ENCODE data around the gene ULBP2. TPM values are rescaled to one million over a fixed set of nuclear protein-coding genes. Genes with fewer than 3 reads are reported as not detected.
A peak's percentile ranks its signal among the peaks of the same experiment; 100 is the strongest.
"Not testable (repeated sequence)": the region's sequence is repeated elsewhere in the genome, so short reads cannot be mapped to it uniquely, and the experiment has no call there.

ULBP2 gene
- total RNA-seq, 2 donors from 2014 or later: 0.43 to 0.51 TPM

DNA sequence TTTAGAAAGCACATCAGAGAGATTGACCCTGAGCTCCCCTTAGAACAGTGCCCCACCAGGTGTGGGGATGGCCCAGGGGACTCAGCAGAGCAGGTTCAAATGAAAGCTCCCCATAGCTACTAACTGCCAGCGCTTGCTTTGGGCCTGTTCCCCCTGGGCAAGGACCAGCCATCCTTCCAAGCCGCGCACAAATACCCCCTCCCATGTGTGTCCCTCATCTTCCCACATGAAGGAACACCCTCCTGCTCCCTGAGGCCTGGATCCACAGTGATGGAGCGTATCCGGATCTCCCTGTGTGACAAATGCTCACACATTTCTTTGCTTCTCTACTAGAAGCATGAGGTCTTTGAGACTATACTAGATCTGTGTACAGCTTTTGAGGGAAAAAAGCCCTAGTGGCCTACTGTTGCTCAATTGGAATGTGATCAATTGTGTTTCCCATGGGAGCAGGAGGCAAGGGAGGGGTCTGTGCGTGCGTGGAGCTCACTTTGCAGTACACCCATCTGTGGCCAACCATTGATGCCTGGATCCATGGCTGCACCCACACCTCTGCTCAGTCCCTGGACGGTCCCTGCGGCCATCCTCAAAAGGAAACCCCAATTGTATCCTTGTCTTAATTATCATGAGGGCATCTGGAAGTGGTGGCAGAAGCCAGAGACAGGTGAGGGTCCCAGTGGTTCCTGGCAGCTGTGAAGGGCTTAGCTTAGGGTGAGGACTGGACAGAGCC, 17.4 kb upstream of the ULBP2 start:
- DNase-seq (ENCODE audit: low spot score): no peak

DNA sequence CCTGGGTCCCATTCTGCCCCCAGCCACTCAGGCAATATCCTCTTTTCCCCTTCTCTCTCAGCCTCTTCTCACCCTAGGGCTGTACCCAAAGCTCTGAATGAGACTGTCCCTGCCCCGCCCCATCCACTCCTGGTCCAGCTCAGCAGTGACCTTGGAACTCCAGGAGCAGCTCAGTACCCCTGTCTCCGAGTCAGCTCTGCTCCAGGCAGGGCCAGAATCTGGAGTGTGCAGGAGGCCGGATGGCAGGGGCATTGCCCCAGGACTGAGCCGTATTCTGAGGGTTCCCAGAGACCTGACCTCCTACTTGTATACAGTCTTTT, 16.9 kb upstream of the ULBP2 start:
- no peak for DNase-seq (ENCODE audit: low spot score)
- intact Hi-C loops (cut with DNase I): loop anchor here in 1 of 2 donors (2.0 kb wide), 1 partner anchor 88 kb away; no protein-coding TSS in a partner anchor

More for the DNA sequence above, 17.4 kb upstream of the ULBP2 start:
- intact Hi-C loops (cut with DNase I): loop anchor here in 1 of 2 donors (2.0 kb wide), 1 partner anchor 88 kb away; no protein-coding TSS in a partner anchor

- DNase-seq (ENCODE audit: low spot score): peak; percentile 82
- intact Hi-C loops (cut with DNase I): loop anchor here in 1 of 2 donors (2.0 kb wide), 1 partner anchor 89 kb away; no protein-coding TSS in a partner anchor
These were observed 16.4 kb upstream of the ULBP2 start for GRCh38 chr6:149925253-149925973.

- intact Hi-C loops (cut with DNase I): loop anchor here (2.0 kb wide), 2 partner anchors 89 to 91 kb away; no protein-coding TSS in a partner anchor
- DNase-seq (ENCODE audit: low spot score): peak; percentile 94
These were observed 15.6 kb upstream of the ULBP2 start for GRCh38 chr6:149925974-149926777.

GRCh38 chr6:149927025-149927424, 14.8 kb upstream of the ULBP2 start:
- not testable (repeated sequence) for DNase-seq (ENCODE audit: low spot score)
- intact Hi-C loops (cut with DNase I): loop anchor here in 1 of 2 donors (2.0 kb wide), 1 partner anchor 92 kb away; no protein-coding TSS in a partner anchor

DNA sequence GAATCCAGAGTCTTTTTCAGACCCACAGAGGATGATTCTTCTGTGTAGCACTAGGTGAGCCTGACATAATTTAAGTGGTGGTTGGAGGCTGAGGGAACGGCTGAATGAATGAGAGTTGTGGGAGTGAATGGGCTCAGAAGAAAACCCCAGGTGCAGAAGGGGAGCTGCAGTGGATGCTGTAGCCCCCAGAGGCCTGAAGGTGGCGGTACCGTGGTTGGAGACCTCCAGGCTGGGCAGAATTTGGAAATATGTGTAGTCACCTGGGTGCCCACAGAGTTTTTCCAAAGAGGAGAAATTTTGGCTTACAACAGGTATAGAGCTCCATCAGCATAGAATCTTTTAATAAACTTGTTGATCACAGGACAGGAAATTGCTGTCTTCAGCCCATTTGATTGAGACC, 12.4 kb upstream of the ULBP2 start:
- intact Hi-C loops (cut with DNase I): no loop called here
- DNase-seq (ENCODE audit: low spot score): peak; percentile 32

GRCh38 chr6:149931501-149931900, 10.3 kb upstream of the ULBP2 start:
- intact Hi-C loops (cut with DNase I): no loop called here
- peak; percentile 62 for DNase-seq (ENCODE audit: low spot score)

DNA sequence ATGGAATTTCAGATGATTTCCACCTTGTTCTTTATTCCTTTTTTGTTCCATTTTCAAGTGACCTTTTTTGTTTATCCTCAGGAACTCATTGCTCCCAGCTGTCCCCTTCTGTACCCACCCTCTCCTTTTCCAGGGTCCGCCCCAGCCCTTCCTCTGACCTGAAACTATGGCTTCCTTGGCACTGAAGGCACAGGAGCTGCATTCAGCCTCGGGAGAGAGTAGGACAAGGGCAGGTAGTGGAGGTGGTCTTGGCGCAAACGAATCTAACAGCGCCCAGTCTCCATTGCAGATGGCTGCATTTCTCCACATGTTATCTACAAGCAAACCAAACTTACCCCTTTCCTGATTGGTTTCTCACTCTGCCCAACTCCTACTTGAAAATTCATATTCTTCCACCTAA, 8.8 kb upstream of the ULBP2 start:
- DNase-seq (ENCODE audit: low spot score): peak; percentile 52
- intact Hi-C loops (cut with DNase I): loop anchor here in 1 of 2 donors (2.0 kb wide), 1 partner anchor 84 kb away; no protein-coding TSS in a partner anchor

DNA sequence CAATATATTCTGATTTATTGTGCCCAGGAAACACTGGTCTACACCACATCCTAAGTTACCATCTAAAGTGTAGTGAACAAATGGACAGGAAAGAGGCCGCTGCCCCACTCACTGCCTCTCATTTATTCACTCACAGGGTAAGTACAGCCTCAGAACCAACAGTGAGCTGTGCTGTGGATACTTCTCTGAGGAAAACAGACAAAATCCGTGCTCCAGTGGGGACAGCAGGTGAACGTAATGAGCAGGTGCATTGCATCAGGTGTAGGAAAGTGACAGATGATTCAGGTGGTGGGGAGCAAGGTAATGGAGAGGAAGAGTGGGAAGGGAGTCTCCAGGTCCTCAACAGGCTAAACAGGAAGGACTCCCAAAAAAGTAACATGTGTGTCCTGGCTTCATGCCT, 8.4 kb upstream of the ULBP2 start:
- intact Hi-C loops (cut with DNase I): loop anchor here in 1 of 2 donors (2.0 kb wide), 1 partner anchor 83 kb away; no protein-coding TSS in a partner anchor
- peak; percentile 12 for DNase-seq (ENCODE audit: low spot score)

GRCh38 chr6:149934249-149935156, 7.3 kb upstream of the ULBP2 start:
- intact Hi-C loops (cut with DNase I): loop anchor here in 1 of 2 donors (2.0 kb wide), 1 partner anchor 82 kb away; no protein-coding TSS in a partner anchor
- DNase-seq (ENCODE audit: low spot score): peak; percentile 69

DNA sequence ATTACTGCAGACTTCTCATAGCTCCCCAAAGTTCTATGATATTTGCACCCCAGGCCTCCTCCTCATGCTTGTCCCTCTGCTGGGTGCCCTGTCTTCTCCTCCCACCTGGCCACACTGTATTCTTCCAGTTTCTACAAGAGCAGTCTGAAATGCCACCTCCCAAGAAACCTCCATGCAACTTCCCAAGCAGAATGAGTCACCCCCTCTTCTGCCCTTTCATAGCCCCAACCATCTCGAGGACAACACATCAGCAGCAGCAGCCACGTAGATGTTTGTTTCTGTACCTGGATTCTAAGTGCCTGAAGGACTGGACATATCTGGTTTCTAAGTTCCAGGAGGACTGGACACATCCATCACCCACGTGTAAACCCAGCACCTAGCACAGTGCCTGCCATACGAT, 6.6 kb upstream of the ULBP2 start:
- intact Hi-C loops (cut with DNase I): loop anchor here in 1 of 2 donors (2.0 kb wide), 1 partner anchor 82 kb away; no protein-coding TSS in a partner anchor
- DNase-seq (ENCODE audit: low spot score): peak; percentile 45

DNA sequence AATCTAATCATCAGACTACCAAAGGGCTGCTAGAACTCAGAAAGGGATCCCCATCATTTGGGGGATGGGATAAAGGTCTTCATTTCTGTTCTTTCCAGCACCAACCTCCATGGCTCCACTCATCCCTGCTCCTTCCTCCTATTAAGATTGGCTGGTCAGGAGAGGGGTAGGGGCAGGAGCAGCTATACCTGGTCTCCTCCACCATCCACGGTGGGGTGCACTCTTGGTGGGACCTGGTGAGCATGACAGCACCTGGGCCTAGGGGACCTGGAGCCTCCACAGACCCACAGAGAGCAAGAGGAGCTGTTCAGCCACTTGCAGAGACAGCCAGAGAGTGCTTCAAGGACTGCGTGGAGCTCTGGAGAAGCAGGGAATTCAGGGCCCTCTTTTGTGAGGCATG, 6.1 kb upstream of the ULBP2 start:
- intact Hi-C loops (cut with DNase I): loop anchor here in 1 of 2 donors (2.0 kb wide), 1 partner anchor 81 kb away; no protein-coding TSS in a partner anchor
- DNase-seq (ENCODE audit: low spot score): peak; percentile 32

DNA sequence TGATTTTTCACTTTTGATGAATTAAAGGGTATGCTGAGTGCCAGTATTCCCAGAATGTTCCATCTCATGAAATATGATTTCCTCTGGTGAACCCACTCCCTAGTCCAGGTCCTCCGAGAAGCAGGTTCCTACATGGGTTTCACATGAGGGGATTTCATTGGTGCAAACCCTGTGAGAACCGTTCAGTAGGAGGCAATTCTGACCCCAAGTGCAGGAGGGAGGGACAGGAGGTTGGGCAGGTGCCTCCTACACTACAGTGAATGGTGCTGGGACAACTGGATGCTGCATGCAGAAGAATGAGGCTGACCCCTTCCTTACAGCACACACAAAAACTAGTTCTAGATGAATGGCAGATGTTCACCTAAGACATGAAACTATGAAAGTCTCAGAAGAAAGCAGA, 5.1 kb upstream of the ULBP2 start:
- intact Hi-C loops (cut with DNase I): no loop called here

GRCh38 chr6:149938013-149938570, 3.7 kb upstream of the ULBP2 start:
- intact Hi-C loops (cut with DNase I); DNase-seq (ENCODE audit: low spot score): not testable (repeated sequence)

More for the DNA sequence above, 5.1 kb upstream of the ULBP2 start:
- DNase-seq (ENCODE audit: low spot score): peak; percentile 12

DNA sequence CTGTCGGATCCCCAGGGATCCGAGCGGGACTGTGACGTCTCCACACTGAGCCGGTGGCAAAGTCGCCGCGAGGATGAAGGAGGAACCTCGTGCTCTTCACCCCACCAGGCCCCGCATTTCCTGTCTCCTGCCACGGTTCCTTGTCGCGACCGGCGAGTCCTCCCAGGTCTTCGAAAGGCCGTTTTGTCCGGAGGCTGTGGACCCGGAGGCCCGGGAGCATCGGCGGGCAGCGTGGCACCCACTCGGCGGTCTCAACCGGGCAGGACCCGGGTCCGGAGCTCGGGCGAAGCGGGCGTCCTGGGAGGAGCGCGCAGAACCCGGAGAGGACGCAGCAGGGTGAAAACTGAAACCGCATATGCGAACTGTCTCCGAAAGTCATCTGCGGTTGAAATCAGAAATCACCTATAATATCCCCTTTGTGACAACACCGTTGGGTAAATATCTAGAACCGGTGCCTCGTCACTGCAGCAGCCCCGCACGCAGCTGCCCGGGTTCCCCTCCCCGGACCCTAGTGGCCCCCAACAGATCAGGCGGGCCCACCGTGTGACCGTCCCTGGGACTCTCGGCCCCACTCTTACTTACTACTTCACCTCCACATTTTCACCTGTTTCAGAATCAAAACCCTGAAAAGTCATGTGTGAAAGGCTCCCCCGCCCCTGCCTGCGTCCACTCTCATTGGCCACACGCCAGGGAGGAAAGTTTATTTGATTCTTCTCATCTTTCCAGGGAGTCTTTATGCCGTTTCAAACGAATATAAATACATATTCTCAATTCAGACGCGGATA, 3.1 kb upstream of the ULBP2 start:
- peak; percentile 83 for DNase-seq (ENCODE audit: low spot score)
- intact Hi-C loops (cut with DNase I): no loop called here

DNA sequence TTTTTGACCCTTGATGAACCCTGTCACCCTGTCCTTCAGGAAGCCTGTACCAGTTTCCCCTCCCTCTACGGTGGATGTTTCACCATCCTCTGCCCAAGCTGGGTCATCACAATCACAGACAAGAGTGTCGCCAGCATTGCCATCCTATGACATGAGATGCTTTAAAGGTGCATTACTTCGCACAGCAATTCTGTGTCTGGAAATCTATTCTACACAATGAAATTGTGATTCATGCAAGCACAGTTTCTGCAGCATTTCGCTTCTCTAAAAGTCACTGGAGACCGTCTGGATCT, 2.5 kb upstream of the ULBP2 start:
- intact Hi-C loops (cut with DNase I): no loop called here
- peak; percentile 10 for DNase-seq (ENCODE audit: low spot score)

- intact Hi-C loops (cut with DNase I): no loop called here
- DNase-seq (ENCODE audit: low spot score): peak; percentile 13
These were observed 1.7 kb upstream of the ULBP2 start for GRCh38 chr6:149939909-149940671.
